A549 treated with RU486 at 1 μM for 4 hours (cell line): ENCODE results near the gene PRKACB. TPM values are rescaled to one million over a fixed set of nuclear protein-coding genes. Genes with fewer than 3 reads are reported as not detected.

Source experiments
- total RNA-seq: library from RNA; stranded (reverse); fragments of 200-300 nt; extraction: Qiagen RNA extraction; gene quantifications from 5 replicates; pipeline ENCODE4 v1.2.3, GENCODE V29; 2022; ENCODE audit warnings: low read depth

PRKACB gene
- 3.6 to 9.4 TPM (median 8.7 TPM) in 5 replicates for total RNA-seq

DNA sequence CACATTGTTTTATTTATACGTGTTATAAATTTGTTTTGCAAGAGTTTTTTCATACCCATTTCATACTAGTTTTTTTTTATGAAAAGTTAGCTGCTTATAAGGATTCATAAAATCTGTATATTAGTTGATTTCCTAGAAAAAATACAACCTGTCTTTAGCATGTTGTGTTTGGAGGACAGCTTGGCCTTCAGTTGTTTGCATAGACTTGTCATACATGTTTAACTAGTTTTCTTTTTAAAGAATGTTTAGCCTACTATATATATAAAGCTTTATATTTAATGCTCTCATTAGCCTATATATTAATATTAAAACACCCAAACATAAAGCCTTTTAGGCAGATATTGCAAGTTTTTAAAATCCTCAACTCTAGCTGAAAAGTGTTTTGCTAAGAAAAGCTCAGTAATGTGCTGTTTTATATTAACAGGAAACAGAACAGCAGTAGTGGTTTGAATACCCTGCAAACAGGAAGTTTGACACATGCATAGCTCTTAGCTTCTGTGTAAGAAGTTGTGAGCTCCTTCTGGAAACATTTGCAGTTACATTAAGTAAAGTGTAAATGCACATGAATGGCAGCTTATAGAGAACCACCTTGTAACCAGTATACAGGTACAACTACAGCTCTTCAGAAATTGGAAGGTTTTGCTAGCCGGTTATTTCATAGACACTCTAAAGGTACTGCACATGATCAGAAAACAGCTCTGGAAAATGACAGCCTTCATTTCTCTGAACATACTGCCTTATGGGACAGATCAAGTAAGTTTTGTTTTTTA, at the start of gene PRKACB:
Gene PRKACB (plus strand): TSS at position 476 of the 770 bp plus-strand sequence. CDS start 91 bp downstream, at position 567.

Other genes with a start within 250 kb of the PRKACB start
- gene TTLL7, start 145.1 kb upstream of the PRKACB start, total RNA-seq: 2.2 to 3.8 TPM (median 2.6 TPM) in 5 replicates
- gene SAMD13, start 157.4 kb downstream of the PRKACB start, total RNA-seq: 0.19 to 0.67 TPM (median 0.45 TPM) in 5 replicates